HG03060 (cell line): Measurements from ENCODE around the gene KRT9.
"Not testable (repeated sequence)": the region's sequence is repeated elsewhere in the genome, so short reads cannot be mapped to it uniquely, and the experiment has no call there.

ENCODE experiments used
- ATAC-seq: cut with Tn5 transposase; IDR thresholded peaks from one replicate; pipeline ENCODE4 v1.9.1; 2021; ENCODE audit warnings: low read depth, moderate number of reproducible peaks; ENCODE audit not compliant: unreplicated experiment

Gene KRT9

DNA sequence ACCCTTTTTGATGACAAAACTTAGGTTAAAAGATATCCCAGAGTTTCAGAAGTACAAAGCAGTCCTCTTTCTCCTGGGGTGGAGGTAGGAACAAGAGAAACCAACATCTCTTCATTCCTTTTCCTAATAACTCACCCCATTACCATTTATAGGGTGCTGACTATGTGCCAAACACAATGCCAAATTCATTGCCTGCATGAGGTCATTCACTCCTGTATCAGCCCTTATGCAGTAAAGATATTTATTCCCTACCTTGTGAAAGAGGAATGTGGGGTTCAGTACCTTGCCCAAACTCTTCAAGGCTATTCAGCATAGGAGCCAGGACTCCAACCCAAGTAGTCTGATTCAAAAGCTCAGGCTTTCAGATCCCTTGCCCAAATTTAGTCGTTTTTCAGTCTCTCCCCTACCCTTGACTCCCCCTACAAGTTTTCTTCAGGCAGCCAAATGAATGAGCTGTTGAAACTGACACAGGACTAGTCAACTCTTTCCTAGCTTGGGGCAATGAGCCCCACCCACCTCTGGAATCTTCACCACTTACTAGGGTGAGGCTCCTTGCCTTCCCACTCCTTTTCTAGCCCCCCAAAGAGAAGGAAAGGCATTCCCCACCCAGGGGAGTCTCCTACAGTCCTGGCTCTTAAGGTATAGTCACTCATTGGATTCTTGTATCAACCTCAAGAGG is 9.0 kb upstream of the KRT9 start:
- no peak for ATAC-seq

DNA sequence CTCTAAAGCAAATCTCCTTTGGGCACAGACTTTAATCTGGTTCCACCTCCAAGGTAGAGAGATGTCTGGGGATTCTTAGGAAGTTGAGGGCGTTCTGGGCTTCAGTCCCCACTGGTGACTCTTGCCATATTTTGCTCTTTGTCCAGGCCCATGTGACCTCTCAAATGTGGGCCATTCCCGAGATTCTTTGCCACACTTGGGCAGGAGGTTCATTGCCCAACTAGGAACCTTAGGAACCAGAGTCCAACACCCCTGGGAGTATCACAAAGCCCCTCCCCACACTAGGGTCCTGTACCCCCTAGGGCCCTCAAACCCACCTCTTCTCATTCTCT is 8.4 kb upstream of the KRT9 start:
- no peak for ATAC-seq

DNA sequence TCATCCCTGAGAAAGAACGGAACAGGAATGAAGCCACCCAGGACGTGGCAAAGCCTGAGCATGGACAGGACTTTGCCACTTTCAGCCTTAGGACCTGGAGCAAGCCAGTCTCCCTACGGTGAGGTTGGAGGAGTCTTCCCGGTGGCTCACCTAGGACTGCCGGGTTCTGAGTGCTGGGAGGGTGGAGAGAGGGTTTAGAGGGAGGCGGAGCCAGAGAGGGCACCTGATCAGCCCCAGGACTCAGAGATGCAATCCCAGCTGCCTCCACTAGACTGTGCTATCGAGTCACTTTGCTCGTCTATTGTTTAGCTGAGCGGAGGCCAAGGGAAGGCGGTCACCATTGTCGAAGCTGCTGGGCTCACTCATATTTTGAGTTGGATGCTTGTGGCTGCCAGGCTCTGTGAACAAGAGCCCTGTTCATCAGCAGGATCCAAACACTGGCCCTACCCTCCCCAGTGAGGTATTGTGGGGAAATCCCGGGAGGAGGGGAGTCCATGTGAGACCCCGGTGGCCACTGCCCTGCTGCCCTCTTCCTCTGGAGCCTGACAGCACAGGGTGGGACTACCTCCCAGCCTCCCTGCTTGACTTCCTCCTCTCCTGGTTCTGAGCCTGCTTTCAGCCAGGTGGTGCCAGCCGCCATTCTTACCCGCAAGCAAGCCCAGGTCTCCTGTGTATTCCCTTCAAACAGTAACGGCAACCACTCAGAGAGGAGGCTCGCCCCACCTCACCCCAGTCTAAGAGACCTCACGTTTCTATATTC is 7.8 kb upstream of the KRT9 start:
- ATAC-seq, result no peak

DNA sequence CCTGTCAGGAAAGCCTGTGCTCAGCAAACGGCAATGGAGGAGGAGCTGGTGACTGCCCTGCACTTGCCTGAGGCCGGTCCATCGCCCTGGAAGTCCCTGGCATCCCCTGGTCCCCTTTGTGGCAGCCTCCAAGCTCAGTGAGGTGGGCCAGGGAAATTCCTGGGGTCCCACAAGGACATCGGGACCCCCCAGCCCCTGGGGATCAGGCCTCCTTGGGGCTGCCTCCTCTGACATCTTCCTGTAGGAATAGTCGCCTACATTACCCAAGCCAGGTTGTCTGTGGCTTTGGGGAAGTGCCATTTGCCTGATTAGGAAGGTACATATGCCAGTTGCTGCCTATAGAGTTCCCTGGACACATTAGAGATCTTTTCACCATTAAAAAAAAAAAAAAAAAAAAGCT is 7.1 kb upstream of the KRT9 start:
- ATAC-seq, result no peak

DNA sequence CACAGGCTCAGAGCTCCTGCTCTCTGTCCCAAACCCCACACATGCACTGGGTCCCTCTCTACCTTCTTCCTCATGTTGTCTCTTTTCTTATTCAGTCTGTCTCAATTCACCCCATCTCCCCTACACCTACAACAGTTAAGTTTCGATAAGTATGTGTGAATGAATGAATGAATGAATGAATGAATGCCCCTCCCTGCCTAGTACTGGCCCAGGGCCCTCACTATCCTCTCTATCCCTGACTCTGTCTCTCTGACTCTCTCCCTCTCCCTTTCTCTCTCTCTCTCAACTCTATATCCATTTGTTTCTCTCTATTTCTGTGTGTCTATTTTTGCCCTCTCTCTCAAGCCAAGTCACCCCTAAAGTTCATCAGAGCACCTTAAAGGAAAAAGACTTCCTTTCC is 6.7 kb upstream of the KRT9 start:
- ATAC-seq, result no peak

DNA sequence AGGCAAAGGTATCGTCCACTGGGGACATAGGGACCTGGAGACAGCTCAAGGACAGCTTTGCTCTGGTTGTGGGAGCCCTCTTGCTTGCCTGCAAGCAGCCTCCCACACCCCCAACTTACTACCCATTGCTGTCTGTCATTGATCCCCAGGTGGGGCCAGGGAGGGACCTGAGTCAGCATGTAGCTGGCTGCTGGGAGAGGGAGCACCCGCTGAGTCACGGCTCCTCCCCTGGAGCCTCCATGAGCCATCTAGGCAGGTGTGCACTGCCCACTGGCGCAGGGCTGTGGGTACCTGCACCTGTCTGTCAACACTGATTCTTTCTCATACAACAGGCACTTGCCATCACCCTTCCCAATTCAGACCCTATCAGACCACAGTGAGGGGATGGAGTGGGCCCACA is 4.9 kb upstream of the KRT9 start:
- ATAC-seq, result not testable (repeated sequence)

DNA sequence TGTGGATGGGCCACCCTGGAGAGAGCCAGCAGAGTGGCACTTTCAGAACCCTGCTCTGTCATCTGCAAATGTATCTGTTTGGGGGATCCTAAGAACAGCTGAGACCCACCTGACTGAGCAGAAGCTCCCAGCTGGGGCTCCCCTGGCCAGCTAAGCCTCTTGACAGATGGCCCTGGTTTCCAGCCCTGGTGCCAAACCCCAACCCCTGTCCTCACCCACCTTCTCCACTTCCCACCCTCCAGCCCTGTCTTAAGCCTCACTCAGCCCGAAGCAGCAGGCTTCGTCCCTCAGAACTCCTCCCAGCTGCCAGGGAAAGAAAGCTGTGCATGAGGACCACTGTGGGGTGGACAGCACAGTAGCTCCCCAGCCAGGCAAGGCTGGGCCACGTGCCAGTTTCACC is 3.5 kb upstream of the KRT9 start:
- ATAC-seq, result no peak

DNA sequence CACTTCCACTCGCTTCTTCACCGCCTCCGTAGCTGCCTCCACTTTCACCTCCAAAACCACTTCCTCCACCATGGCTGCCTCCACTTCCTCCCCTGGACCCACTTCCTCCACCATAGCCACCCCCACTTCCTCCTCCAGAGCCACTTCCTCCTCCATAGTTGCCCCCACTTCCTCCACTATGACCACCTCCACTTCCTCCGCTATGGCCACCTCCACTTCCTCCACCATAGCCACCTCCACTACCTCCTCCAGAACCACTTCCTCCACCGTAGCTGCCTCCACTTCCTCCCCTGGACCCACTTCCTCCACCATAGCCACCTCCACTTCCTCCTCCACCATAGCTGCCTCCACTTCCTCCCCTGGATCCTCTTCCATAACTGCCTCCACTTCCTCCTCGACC is 4.5 kb downstream of the KRT9 start:
- no peak for ATAC-seq

DNA sequence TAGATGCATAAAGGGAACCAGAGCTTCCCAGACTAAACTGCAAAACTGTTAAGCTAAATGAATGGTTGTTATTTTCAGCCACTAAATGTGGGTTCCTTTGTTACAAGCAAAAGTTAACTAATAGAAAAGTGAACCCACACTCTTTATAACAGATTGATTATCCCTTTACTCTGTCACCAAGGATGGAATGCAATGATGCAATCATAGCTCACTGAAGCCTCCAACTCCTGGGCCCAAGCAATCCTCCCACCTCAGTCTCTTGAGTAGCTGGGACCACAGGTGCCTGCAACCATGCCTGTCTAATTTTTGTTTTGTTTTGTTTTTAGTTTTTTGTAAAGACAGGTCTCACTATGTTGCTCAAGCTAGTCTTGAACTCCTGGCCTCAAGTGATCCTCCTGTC is 6.5 kb downstream of the KRT9 start:
- ATAC-seq, result no peak

DNA sequence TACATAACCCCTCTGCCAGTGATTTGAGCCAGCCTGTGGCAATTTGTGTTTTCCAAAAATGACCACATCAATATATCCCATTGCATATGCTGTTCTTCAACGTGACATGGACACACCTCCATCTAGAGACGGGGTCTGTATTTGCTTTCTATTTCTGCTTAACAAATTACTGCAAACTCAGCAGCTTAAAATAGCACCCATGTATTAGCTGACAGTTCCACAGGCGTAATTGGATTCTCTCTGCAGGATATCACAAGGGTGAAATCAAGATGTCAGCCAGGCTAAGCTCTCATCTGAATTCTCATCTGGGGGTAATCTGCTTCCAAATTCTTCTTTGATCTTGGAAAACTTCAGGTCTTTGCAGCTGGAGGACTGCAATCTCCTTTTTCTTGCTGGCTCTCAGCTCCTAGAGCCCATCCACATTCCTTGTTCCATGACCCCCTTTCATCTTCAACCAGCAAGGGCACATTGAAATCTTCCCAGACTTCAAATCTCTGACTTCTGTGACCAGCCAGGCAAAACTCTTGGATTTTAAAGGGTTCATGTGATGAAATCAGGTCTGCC is 8.2 kb downstream of the KRT9 start:
- no peak for ATAC-seq

DNA sequence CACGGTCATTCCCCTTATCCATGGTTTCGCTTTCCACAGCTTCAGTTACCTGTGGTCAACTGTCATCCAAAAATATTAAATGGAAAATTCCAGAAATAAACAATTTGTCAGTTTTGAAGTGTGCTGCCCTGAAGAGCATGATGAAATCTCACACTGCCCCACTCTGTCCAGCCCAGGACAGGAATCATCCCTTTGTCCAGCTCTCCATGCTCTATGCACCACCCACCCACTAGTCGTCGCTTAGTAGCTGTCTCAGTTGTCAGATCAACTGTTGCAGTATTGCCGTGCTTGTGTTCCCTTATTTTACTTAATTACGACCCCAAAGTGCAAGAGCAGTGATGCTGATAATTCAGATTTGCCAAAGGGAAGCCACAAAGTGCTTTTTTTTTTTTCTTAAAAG is 10.3 kb downstream of the KRT9 start:
- ATAC-seq, result no peak

DNA sequence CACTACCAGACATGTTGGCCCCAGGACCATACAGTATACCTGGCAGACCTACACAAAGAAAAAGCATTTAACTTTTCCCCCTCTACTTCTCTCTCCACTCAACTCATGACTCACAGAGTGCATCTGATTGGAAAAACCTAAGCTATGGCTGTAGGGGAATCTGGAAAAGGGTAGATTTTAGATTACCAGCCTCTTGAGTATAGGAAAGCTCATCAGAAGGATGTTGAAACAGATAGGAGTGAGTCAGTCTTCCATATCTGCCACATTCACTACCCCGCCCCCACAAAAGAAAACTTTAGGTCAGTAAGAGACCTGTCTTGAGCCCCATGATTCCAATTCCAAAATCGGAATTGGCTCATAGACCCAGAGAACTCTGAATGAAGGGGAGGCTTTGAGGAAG is 12.3 kb downstream of the KRT9 start:
- ATAC-seq, result no peak

DNA sequence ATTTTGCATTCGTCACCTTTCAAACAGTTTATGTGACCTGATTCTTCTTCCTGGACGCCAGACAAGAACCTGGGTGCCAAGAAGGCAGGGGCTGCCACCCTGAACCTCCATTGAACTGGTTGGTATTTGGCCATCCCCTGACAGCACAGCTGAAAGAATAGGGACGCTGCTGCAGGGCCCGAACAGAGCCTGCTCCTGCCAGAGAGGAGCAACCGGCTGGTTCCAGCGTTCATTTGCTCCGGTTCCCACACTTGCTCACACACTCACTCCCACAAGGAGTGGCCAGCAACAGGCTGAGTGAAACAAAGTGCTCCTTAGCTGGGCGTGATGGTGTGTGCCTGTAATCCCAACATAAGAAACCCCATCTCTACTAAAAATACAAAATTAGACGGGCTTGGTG is 14.9 kb downstream of the KRT9 start:
- no peak for ATAC-seq

DNA sequence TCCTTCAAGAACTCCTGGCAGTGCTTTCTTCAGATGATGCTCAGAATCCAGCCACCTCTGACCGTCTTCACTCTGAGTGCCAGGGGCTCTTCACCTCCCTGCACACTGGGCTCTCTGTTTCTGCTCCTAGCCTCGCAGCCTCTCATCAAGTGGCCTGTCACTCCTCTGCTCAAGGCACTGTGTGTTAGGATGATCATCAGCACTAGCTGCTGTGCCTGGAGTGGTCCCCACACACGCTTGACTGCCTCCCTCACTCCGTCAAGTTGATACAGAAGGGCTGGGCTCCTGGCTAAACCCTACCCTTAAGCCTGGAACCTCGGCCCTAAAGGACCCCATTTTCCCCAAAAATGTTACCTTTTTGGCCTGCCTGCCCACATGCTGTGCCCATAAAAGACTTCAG is 15.6 kb downstream of the KRT9 start:
- no peak for ATAC-seq

DNA sequence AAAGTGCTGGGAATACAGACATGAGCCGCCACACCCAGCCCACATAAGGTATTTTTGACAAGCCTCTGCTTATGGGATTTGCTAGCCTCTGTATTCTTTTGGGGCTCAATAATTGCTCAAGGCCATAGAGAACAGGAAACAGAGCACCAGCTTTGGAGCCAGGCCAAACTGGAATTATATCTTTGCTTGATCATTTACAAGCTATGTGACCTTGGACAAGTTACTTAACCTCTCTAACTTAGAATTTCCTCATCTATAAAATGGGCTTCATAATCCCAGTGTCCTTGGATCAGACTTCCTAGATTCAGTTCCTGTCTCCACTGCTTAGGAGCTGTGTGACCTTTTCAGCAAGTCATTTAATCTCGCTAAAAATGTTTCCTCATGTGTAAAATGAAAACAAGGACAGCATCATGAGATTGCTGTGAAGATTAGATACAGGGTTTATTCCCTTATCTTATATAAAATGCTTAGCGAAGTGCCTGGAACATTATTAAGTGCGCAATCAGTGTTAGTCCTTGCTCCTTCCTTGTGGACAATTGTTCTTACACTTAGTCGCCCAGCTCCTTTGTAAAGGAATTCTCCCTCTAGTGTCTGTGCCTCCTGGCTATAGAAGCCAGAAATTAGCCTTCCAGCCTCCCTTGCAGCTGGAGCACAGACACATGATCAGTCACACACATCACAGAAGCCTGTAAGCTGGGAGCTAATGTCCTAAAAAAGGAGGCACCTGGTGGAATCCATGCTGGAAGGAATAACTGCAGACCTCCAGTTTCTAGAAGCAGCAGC is 16.6 kb downstream of the KRT9 start:
- ATAC-seq, result no peak

DNA sequence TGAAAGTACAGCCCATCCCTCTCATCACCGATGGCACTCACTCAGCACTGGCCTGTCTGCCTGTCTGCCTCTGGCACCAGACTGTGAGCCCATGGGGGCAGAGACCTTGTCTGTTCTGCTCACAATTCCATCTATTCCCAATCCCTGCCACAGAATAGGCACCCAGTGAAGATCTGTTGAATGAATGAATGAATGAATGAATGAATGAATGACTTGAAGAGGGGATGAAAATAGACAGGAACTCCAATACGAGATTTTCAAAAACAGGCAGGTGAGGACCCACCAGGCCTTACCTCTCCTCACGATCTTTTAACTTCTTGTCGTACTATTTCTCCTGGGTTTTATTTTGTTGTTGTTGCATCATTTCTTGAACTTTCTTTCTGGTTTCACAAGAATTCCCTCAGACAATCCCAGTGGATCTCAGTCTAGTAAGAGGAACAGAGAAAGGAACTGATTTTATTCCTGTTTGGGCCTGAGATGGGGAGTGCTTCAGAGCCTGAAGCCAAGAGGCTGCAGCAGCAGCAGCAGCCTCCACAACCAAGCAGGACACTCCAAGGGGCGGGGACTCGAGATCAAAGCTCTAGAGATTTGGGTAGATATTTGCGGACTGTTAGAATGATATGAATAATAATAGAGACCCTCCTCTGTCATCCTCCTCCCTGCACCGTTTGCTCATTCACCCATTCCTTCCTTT is 17.7 kb downstream of the KRT9 start:
- no peak for ATAC-seq

DNA sequence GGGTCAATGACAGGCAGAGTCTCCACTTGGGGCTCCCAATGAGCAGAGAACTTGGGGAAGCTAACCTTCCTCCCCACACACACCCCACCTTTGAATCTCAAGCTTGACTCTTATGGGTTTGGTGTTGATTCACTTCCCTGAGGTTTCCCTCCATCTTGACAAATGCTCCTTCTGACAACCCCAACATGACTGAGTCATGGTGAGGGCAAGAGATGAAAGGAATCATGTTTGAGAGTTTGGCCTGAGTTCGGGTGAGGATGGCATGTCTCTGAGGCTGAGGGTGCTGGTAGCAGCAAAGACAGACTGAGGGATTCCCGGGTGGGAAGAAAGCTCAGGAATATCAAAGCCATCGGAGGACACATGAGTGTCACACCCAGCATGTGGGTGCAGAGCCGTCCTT is 18.7 kb downstream of the KRT9 start:
- no peak for ATAC-seq

DNA sequence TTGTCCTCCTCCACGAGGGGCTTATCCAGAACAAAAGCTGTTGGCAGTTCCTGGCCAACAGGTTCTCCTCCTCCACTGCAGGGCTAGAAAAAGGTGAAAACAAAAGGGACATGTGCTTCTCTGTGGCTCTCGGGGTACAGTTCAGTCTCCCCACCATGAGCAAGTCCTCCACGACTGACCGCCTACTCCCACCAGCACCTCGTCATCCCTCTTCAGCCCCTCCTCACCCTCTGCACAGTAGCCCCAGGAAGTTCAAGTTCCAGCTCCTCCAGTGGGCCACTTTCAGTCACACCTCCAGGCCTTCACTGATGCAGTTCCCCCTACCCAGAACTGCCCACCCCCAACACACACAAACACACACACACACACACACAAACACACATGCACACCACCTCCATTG is 19.4 kb downstream of the KRT9 start:
- no peak for ATAC-seq

DNA sequence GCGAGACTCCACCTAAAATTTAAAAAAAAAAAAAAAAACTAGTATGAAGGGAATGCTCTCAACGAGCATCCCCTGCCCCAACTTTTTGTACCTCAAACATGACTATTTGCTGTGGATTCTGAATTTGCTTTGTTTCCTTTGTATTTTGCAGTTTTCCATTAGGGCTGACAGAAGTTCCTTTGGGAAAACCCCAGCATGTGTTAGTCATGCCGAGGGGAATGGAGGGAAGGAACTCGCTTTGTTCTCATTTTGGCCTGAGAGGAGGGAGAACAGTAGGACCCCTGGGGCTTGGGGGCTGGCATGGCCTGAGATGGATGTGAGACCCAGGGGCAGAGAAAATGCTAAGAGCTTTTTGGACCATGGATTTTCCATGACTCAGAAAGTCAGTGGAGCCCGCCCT is 20.5 kb downstream of the KRT9 start:
- no peak for ATAC-seq

DNA sequence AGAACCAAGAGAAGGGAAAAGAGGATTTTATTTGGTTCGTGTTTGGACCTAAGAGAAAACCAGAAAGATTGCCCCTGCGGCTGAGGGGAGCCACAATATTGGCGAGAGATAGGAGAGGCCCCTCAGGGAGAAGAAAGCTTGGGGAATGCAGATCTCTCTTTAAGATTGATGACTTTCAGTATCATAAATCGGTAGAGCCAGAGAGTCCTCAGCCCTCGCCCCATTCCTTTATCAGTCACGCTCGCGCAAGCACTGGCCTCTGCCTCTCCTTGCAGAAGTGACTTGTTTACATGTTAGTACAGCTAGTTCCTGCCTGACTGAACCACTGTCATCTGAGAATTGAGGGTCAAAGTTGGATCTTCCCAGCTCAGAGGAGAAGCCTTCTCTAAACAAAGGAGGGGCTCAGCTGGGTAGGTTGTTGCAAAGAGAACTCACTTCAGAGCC is 22.2 kb downstream of the KRT9 start:
- ATAC-seq, result no peak
